MM.1S (cell line): Measurements from ENCODE around the gene SPHK2.
"Not testable (repeated sequence)": the region's sequence is repeated elsewhere in the genome, so short reads cannot be mapped to it uniquely, and the experiment has no call there.

Source experiments
- DNase-seq: peaks from one replicate; pipeline ENCODE4 v3.0.0-alpha.2; 2015
- H2AFZ ChIP-seq: fragments of 300-600 bp; sonication (generic); 2 replicates; pipeline ENCODE4 v1.6.0; 2016; ENCODE audit warnings: antibody characterized with exemption, low read length
- H3F3A ChIP-seq: fragments of 300-600 bp; sonication (generic); 2 replicates; pipeline ENCODE4 v1.6.1; 2016; ENCODE audit warnings: mild to moderate bottlenecking, antibody characterized with exemption, low read length, moderate library complexity, mixed read lengths; ENCODE audit not compliant: insufficient read depth
- H3K27ac ChIP-seq: fragments of 300-600 bp; sonication (generic); 2 replicates; pipeline ENCODE4 v1.5.1; 2016; ENCODE audit warnings: mild to moderate bottlenecking, low read length
- H3K27me3 ChIP-seq: fragments of 300-600 bp; sonication (generic); replicated peaks from 2 replicates; pipeline ENCODE4 v1.6.0; 2016; ENCODE audit warnings: low read length; ENCODE audit not compliant: insufficient read depth
- H3K36me3 ChIP-seq: fragments of 300-600 bp; sonication (generic); replicated peaks from 2 replicates; pipeline ENCODE4 v1.6.1; 2016; ENCODE audit warnings: mild to moderate bottlenecking, low read length, mixed read lengths; ENCODE audit not compliant: insufficient read depth
- H3K4me1 ChIP-seq: fragments of 300-600 bp; sonication (generic); 2 replicates; pipeline ENCODE4 v1.6.1; 2016; ENCODE audit warnings: low read length, mixed read lengths
- H3K4me2 ChIP-seq: fragments of 300-600 bp; sonication (generic); 2 replicates; pipeline ENCODE4 v1.6.0; 2016; ENCODE audit warnings: low read depth, low read length
- H3K4me3 ChIP-seq: fragments of 300-600 bp; sonication (generic); 2 replicates; pipeline ENCODE4 v1.5.1; 2016; ENCODE audit warnings: low read length, mixed read lengths
- H3K79me2 ChIP-seq: fragments of 300-600 bp; sonication (generic); 2 replicates; pipeline ENCODE4 v1.6.1; 2016; ENCODE audit warnings: mixed run types, low read length, mixed read lengths
- H3K9ac ChIP-seq: fragments of 300-600 bp; sonication (generic); 2 replicates; pipeline ENCODE4 v1.6.1; 2016; ENCODE audit warnings: low read length, mixed read lengths
- H3K9me2 ChIP-seq: fragments of 300-600 bp; sonication (generic); replicated peaks from 2 replicates; pipeline ENCODE4 v1.6.1; 2016; ENCODE audit warnings: mild to moderate bottlenecking, low read length, mixed read lengths; ENCODE audit not compliant: insufficient read depth
- H3K9me3 ChIP-seq: fragments of 300-600 bp; sonication (generic); replicated peaks from 2 replicates; pipeline ENCODE4 v1.6.1; 2016; ENCODE audit warnings: mild to moderate bottlenecking, low read length, mixed read lengths; ENCODE audit not compliant: insufficient read depth
- H4K20me1 ChIP-seq: fragments of 300-600 bp; sonication (generic); 2 replicates; pipeline ENCODE4 v1.6.1; 2016; ENCODE audit warnings: mild to moderate bottlenecking, low read length, moderate library complexity, mixed read lengths; ENCODE audit not compliant: insufficient read depth
- CTCF ChIP-seq: fragments of 300-600 bp; sonication (generic); IDR thresholded peaks from 2 replicates; pipeline ENCODE4 v1.5.1; 2016; ENCODE audit warnings: antibody characterized with exemption, low read length, mixed read lengths
- EZH2 ChIP-seq: fragments of 300-600 bp; sonication (generic); optimal IDR thresholded peaks from 2 replicates; pipeline ENCODE3; 2017; ENCODE audit warnings: low read depth, mild to moderate bottlenecking, antibody characterized with exemption, low read length, mixed read lengths
- EZH2phosphoT487 ChIP-seq: fragments of 300-600 bp; sonication (generic); IDR thresholded peaks from 2 replicates; pipeline ENCODE4 v1.6.1; 2018; ENCODE audit warnings: antibody characterized with exemption, low read length

The SPHK2 gene

DNA sequence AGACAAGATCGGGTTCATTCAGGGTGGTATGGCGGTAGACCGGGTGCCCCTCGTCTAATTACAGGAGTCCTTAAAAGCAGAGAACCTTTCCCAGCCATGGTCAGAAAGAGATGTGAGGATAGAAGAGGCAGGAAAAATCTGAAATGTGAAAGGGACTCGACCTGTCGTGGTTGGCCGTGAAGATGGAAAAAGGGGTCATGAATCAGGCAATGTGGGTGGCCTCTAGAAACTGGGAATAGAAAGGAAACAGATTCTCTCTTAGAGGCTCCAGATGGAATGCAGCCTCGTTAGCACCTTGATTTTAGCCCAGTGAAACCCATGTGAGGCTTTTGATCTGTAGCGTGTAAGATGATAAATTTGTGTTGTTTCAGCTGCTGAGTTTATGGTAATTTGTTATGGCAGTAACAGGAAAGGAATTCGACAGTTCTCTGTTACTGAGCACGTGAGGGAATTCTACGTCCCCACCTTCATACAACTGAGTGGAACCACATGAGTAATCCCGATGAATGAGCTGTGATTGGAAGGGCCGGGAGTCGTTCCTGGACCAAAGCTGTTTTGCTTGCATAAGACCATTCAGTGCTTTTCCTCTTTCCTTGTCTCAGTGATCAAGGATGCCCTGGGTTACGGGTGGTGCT, 37.7 kb downstream of the SPHK2 start:
- Histone ChIP-seq H3K79me2 (no peaks in the 10 kb centered on the region), H3F3A (no peaks in the 10 kb centered on the region), H3K9ac (no peak overlapping the region), H3K4me3 (no peak overlapping the region), H3K4me1 (peaks cover 4% of the 10 kb centered on the region), H3K9me2 (no peaks in the 10 kb centered on the region), H3K27ac (no peak overlapping the region), H3K36me3 (no peaks in the 10 kb centered on the region), H4K20me1 (no peaks in the 10 kb centered on the region), H2AFZ (no peak overlapping the region), H3K9me3 (no peaks in the 10 kb centered on the region), H3K27me3 (peaks cover 51% of the 10 kb centered on the region), H3K4me2 (no peak overlapping the region)
- TF ChIP-seq EZH2 (no peak), EZH2phosphoT487 (no peak), CTCF (no peak)
- no peak for DNase-seq

GRCh38 chr19:48657828-48658227, 38.5 kb downstream of the SPHK2 start:
- not testable (repeated sequence) for H3K4me1 ChIP-seq, H3K4me2 ChIP-seq, H3K9ac ChIP-seq, H3F3A ChIP-seq, H3K79me2 ChIP-seq, H3K27ac ChIP-seq, H2AFZ ChIP-seq, H3K9me2 ChIP-seq, H3K4me3 ChIP-seq, H3K36me3 ChIP-seq, H3K9me3 ChIP-seq, DNase-seq, H4K20me1 ChIP-seq
- peaks cover 51% of the 10 kb centered on the region for H3K27me3 ChIP-seq

DNA sequence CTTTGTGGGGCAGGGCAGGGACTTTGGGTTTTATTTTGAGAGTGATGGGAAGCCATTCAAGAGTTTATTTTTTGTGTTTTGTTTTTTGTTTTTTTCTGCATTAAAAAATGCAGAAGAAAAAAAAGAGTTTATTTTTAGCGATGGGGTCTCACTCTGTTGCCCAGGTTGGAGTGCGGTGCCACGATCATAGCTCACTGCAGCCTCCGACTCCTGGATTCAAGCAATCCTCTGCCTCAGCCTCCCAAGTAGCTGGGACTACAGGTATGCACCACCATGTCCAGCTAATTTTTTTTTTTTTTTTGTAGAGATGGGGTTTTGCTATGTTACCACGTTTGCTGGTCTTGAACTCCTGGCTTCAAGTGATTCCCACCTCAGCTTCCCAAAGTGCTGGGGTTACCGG, 39.2 kb downstream of the SPHK2 start:
- Histone ChIP-seq H3K27ac (no peak overlapping the region), H3K4me1 (peaks cover 4% of the 10 kb centered on the region), H3K9ac (no peak overlapping the region), H3K4me2 (no peak overlapping the region), H3K9me2 (no peaks in the 10 kb centered on the region), H3K27me3 (peaks cover 51% of the 10 kb centered on the region), H3K9me3 (no peaks in the 10 kb centered on the region), H3K36me3 (no peaks in the 10 kb centered on the region), H3K4me3 (no peak overlapping the region), H2AFZ (no peak overlapping the region), H3F3A (no peaks in the 10 kb centered on the region), H3K79me2 (no peaks in the 10 kb centered on the region), H4K20me1 (no peaks in the 10 kb centered on the region)
- TF ChIP-seq CTCF: no peak
- TF ChIP-seq EZH2phosphoT487: no peak
- DNase-seq: no peak

GRCh38 chr19:48659768-48660167, 40.5 kb downstream of the SPHK2 start:
- no peaks in the 10 kb centered on the region for H3K9me2 ChIP-seq

More at GRCh38 chr19:48659768-48660167, 40.5 kb downstream of the SPHK2 start:
- no peaks in the 10 kb centered on the region for H4K20me1 ChIP-seq
- no peaks in the 10 kb centered on the region for H3K36me3 ChIP-seq
- no peaks in the 10 kb centered on the region for H3K79me2 ChIP-seq
- H3K9ac ChIP-seq: no peak overlapping the region
- no peak overlapping the region for H3K4me3 ChIP-seq
- no peak overlapping the region for H3K4me2 ChIP-seq
- TF ChIP-seq CTCF: no peak
- TF ChIP-seq EZH2: no peak
- no peak for TF ChIP-seq EZH2phosphoT487
- H3K4me1 ChIP-seq: peaks cover 4% of the 10 kb centered on the region
- H2AFZ ChIP-seq: no peak overlapping the region
- H3K27ac ChIP-seq: no peak overlapping the region
- H3F3A ChIP-seq: no peaks in the 10 kb centered on the region
- H3K9me3 ChIP-seq: no peaks in the 10 kb centered on the region
- DNase-seq: no peak
- peaks cover 45% of the 10 kb centered on the region for H3K27me3 ChIP-seq
